Hepatocyte (in vitro differentiated cells): Measurements from ENCODE around the gene CFAP92. TPM values are rescaled to one million over a fixed set of nuclear protein-coding genes. Genes with fewer than 3 reads are reported as not detected.

Experiments used
- DNase-seq: peaks from one replicate; pipeline ENCODE4 v3.0.0-alpha.2; 2016; ENCODE audit warnings: low spot score
- H2AFZ ChIP-seq: fragments of 200-600 bp; sonication (generic); 2 replicates; pipeline ENCODE4 v1.6.0; 2016; ENCODE audit warnings: antibody characterized with exemption, mild to moderate bottlenecking
- H3K27ac ChIP-seq: fragments of 200-600 bp; sonication (generic); 2 replicates; pipeline ENCODE4 v1.5.1; 2016; ENCODE audit warnings: mild to moderate bottlenecking
- H3K27me3 ChIP-seq: fragments of 200-600 bp; sonication (generic); 2 replicates; pipeline ENCODE4 v1.6.1; 2016
- H3K36me3 ChIP-seq: fragments of 200-600 bp; sonication (generic); replicated peaks from 2 replicates; pipeline ENCODE4 v1.5.1; 2016; ENCODE audit warnings: low read depth; ENCODE audit not compliant: insufficient read depth
- H3K4me1 ChIP-seq: fragments of 200-600 bp; sonication (generic); 2 replicates; pipeline ENCODE4 v1.5.1; 2016; ENCODE audit warnings: mild to moderate bottlenecking, moderate library complexity; ENCODE audit not compliant: insufficient read depth
- H3K4me2 ChIP-seq: fragments of 200-600 bp; sonication (generic); 2 replicates; pipeline ENCODE4 v1.6.0; 2016
- H3K4me3 ChIP-seq: fragments of 200-600 bp; sonication (generic); 2 replicates; pipeline ENCODE4 v1.5.1; 2016; ENCODE audit warnings: mild to moderate bottlenecking
- H3K79me2 ChIP-seq: fragments of 200-600 bp; sonication (generic); 2 replicates; pipeline ENCODE4 v1.6.0; 2017; ENCODE audit warnings: mild to moderate bottlenecking
- H3K9me2 ChIP-seq: fragments of 200-600 bp; sonication (generic); replicated peaks from 2 replicates; pipeline ENCODE4 v1.6.0; 2017; ENCODE audit warnings: mild to moderate bottlenecking; ENCODE audit not compliant: insufficient read depth
- H3K9me3 ChIP-seq: fragments of 200-600 bp; sonication (generic); 2 replicates; pipeline ENCODE4 v1.5.1; 2016; ENCODE audit warnings: low read depth, mild to moderate bottlenecking
- H4K20me1 ChIP-seq: fragments of 200-600 bp; sonication (generic); 2 replicates; pipeline ENCODE4 v1.6.0; 2016; ENCODE audit warnings: mild to moderate bottlenecking; ENCODE audit not compliant: insufficient read depth, poor library complexity, severe bottlenecking
- CTCF ChIP-seq: fragments of 200-600 bp; sonication (generic); IDR thresholded peaks from 2 replicates; pipeline ENCODE4 v1.5.1; 2016; ENCODE audit warnings: antibody characterized with exemption, mild to moderate bottlenecking; ENCODE audit not compliant: poor library complexity
- EZH2 ChIP-seq: fragments of 200-600 bp; sonication (generic); IDR thresholded peaks from 2 replicates; pipeline ENCODE4 v1.6.1; 2016; ENCODE audit warnings: antibody characterized with exemption, mild to moderate bottlenecking, borderline replicate concordance
- EZH2phosphoT487 ChIP-seq: fragments of 200-600 bp; sonication (generic); IDR thresholded peaks from one replicate; pipeline ENCODE4 v1.6.1; 2018; ENCODE audit warnings: antibody characterized with exemption, mild to moderate bottlenecking, low read depth, moderate library complexity; ENCODE audit not compliant: unreplicated experiment, severe bottlenecking
- WGBS: methylation state at CpG from one replicate; pipeline ENCODE4 v1.1.6; 2016; ENCODE audit warnings: low lambda C conversion rate; ENCODE audit errors: missing lambda C conversion rate; 5-methylcytosine and 5-hydroxymethylcytosine counted together
- polyA plus RNA-seq: library from polyadenylated mRNA; unstranded; fragments of >200 nt; fragmentation: Nextera tagmentation; extraction: Ambion mirVana; gene quantifications from 2 replicates; pipeline ENCODE4 v1.2.1, GENCODE V29; 2016
- total RNA-seq: library from RNA; depleted of rRNA; stranded (reverse); fragments of >200 nt; gene quantifications from 2 replicates; pipeline ENCODE4 v1.2.3, GENCODE V29; 2014

CFAP92 gene
- total and polyA plus RNA-seq, 2 experiments from 2014 or later: 0.17 to 0.35 TPM

- DNase-seq: no peak
- TF ChIP-seq EZH2 (no peak), CTCF (no peak), EZH2phosphoT487 (no peak)
- Histone ChIP-seq H3K79me2 (no peaks in the 10 kb centered on the region), H3K4me3 (no peak overlapping the region), H3K4me1 (peaks cover 4% of the 10 kb centered on the region), H3K27ac (no peak overlapping the region), H3K36me3 (no peaks in the 10 kb centered on the region), H3K27me3 (no peaks in the 10 kb centered on the region), H3K4me2 (no peak overlapping the region), H4K20me1 (no peaks in the 10 kb centered on the region), H3K9me2 (no peaks in the 10 kb centered on the region), H3K9me3 (no peaks in the 10 kb centered on the region), H2AFZ (no peak overlapping the region)
- WGBS: 87% methylated on average over 3 of the region's 3 CpGs
Measured at GRCh38 chr3:128965818-128966217, 28.1 kb downstream of the CFAP92 start.

GRCh38 chr3:128965280-128965679 lies 28.6 kb downstream of the CFAP92 start:
- Histone ChIP-seq H3K27ac (no peak overlapping the region), H3K4me1 (peaks cover 4% of the 10 kb centered on the region), H3K9me3 (no peaks in the 10 kb centered on the region), H2AFZ (no peak overlapping the region), H4K20me1 (no peaks in the 10 kb centered on the region), H3K4me2 (no peak overlapping the region), H3K79me2 (no peaks in the 10 kb centered on the region), H3K4me3 (no peak overlapping the region), H3K36me3 (no peaks in the 10 kb centered on the region), H3K9me2 (no peaks in the 10 kb centered on the region), H3K27me3 (no peaks in the 10 kb centered on the region)
- TF ChIP-seq EZH2phosphoT487 (no peak), CTCF (no peak), EZH2 (no peak)
- DNase-seq: no peak
- WGBS: 85% methylated on average over 8 of the region's 9 CpGs

- no peaks in the 10 kb centered on the region for H3K9me3 ChIP-seq
- no peak overlapping the region for H2AFZ ChIP-seq
- H3K79me2 ChIP-seq: no peaks in the 10 kb centered on the region
- WGBS: 94% methylated on average over 2 of the region's 2 CpGs
- no peak overlapping the region for H3K4me2 ChIP-seq
- no peaks in the 10 kb centered on the region for H3K9me2 ChIP-seq
- no peaks in the 10 kb centered on the region for H3K4me1 ChIP-seq
- DNase-seq: no peak
- H3K27me3 ChIP-seq: no peaks in the 10 kb centered on the region
- no peak overlapping the region for H3K4me3 ChIP-seq
- no peaks in the 10 kb centered on the region for H3K36me3 ChIP-seq
- no peaks in the 10 kb centered on the region for H4K20me1 ChIP-seq
- TF ChIP-seq EZH2phosphoT487: no peak
- TF ChIP-seq EZH2: no peak
- no peak for TF ChIP-seq CTCF
- no peak overlapping the region for H3K27ac ChIP-seq
Measured at GRCh38 chr3:128956440-128956839, 37.4 kb downstream of the CFAP92 start.
